GM12878 (cell line): Measurements from ENCODE around the gene KLHL26.

Experiments used
- EP300 ChIP-seq, 2 experiments: fragments of 150-350 bp in 1 of 2; IDR thresholded peaks; 2 replicates each; pipeline ENCODE4 v1.6.1; 2011 to 2012; ENCODE audit warnings: low read depth in 2 of 2, low read length in 2 of 2, borderline replicate concordance in 1 of 2, improper control_type of control experiment in 1 of 2, inconsistent platforms in 1 of 2; ENCODE audit not compliant: control insufficient read depth in 1 of 2
- EZH2 ChIP-seq: IDR thresholded peaks from 2 replicates; pipeline ENCODE4 v1.6.1; 2012; ENCODE audit warnings: low read depth, mild to moderate bottlenecking, control low read depth, inconsistent platforms, low read length, borderline replicate concordance; ENCODE audit not compliant: control insufficient read depth
- HDAC6 ChIP-seq: fragments of 200-600 bp; sonication (generic); IDR thresholded peaks from one replicate; pipeline ENCODE4 v1.8.0; 2017; ENCODE audit warnings: antibody characterized with exemption; ENCODE audit not compliant: unreplicated experiment
- MTA2 ChIP-seq: fragments of 450-650 bp; IDR thresholded peaks from 2 replicates; pipeline ENCODE4 v1.6.1; 2016; ENCODE audit warnings: low read depth, mild to moderate bottlenecking, moderate library complexity
- NR2F1 ChIP-seq: fragments of 450-650 bp; conservative IDR thresholded peaks from 2 replicates; pipeline ENCODE4 v1.6.1; 2017; ENCODE audit warnings: mild to moderate bottlenecking
- TF ChIP-seq, protein P1 (sequence below): fragments of 450-650 bp; IDR thresholded peaks from 2 replicates; pipeline ENCODE4 v1.6.1; 2016; ENCODE audit warnings: mild to moderate bottlenecking
- TF ChIP-seq, protein P2 (sequence below): IDR thresholded peaks from 2 replicates; pipeline ENCODE4 v1.6.1; 2012; ENCODE audit warnings: low read depth, low read length, improper control_type of control experiment
- TF ChIP-seq, protein P3 (sequence below), 3 experiments: IDR thresholded peaks in 2 of 3; conservative IDR thresholded peaks in 1 of 3; 2 replicates each; pipeline ENCODE4 v1.5.1; 2011; ENCODE audit warnings: low read depth in 3 of 3, low read length in 3 of 3, mild to moderate bottlenecking in 3 of 3, control low read depth in 2 of 3, moderate library complexity in 2 of 3, inconsistent platforms in 1 of 3, mixed read lengths in 1 of 3; ENCODE audit not compliant: control insufficient read depth in 2 of 3, insufficient read depth in 1 of 3; ENCODE audit errors: extremely low read depth in 1 of 3
- TF ChIP-seq, protein P4 (sequence below): fragments of 450-650 bp; IDR thresholded peaks from 2 replicates; pipeline ENCODE4 v1.6.1; 2018; ENCODE audit warnings: mild to moderate bottlenecking, low read depth, moderate library complexity; ENCODE audit not compliant: partially characterized antibody
- TF ChIP-seq, protein P5 (sequence below): fragments of 450-650 bp; IDR thresholded peaks from 2 replicates; pipeline ENCODE4 v1.6.1; 2014; ENCODE audit warnings: mild to moderate bottlenecking
- TF ChIP-seq, protein P6 (sequence below): fragments of 150-350 bp; IDR thresholded peaks from 2 replicates; pipeline ENCODE4 v1.6.1; 2014; ENCODE audit warnings: mild to moderate bottlenecking, low read depth, low read length
- TF ChIP-seq, protein P7 (sequence below): fragments of 450-650 bp; IDR thresholded peaks from 2 replicates; pipeline ENCODE4 v1.6.1; 2017; ENCODE audit warnings: borderline replicate concordance

DNA sequence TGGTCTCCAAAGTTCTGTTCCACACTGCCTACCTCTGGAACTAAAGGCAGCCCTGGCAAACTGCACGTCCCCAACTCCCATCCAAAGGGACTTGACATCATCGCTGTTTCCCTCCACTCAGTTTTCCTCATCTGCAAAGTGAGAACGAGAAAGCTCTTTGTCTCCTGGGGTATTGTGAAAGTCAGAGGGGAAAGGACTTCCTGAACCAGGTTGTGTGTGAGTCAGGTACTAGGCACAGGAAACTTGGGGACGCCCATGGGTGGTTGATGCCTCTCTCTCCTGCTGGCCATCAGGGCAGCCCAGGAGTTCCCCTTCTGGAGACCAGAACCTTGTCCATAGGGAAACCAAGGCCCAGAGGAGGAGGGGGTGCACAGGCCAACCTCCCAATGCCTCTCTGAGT, 35.0 kb upstream of the KLHL26 start:
- TF ChIP-seq, protein P1, sequence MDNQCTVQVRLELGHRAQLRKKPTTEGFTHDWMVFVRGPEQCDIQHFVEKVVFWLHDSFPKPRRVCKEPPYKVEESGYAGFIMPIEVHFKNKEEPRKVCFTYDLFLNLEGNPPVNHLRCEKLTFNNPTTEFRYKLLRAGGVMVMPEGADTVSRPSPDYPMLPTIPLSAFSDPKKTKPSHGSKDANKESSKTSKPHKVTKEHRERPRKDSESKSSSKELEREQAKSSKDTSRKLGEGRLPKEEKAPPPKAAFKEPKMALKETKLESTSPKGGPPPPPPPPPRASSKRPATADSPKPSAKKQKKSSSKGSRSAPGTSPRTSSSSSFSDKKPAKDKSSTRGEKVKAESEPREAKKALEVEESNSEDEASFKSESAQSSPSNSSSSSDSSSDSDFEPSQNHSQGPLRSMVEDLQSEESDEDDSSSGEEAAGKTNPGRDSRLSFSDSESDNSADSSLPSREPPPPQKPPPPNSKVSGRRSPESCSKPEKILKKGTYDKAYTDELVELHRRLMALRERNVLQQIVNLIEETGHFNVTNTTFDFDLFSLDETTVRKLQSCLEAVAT, result no peak
- TF ChIP-seq, protein P2, sequence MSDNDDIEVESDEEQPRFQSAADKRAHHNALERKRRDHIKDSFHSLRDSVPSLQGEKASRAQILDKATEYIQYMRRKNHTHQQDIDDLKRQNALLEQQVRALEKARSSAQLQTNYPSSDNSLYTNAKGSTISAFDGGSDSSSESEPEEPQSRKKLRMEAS, result no peak
- TF ChIP-seq, protein P3, sequence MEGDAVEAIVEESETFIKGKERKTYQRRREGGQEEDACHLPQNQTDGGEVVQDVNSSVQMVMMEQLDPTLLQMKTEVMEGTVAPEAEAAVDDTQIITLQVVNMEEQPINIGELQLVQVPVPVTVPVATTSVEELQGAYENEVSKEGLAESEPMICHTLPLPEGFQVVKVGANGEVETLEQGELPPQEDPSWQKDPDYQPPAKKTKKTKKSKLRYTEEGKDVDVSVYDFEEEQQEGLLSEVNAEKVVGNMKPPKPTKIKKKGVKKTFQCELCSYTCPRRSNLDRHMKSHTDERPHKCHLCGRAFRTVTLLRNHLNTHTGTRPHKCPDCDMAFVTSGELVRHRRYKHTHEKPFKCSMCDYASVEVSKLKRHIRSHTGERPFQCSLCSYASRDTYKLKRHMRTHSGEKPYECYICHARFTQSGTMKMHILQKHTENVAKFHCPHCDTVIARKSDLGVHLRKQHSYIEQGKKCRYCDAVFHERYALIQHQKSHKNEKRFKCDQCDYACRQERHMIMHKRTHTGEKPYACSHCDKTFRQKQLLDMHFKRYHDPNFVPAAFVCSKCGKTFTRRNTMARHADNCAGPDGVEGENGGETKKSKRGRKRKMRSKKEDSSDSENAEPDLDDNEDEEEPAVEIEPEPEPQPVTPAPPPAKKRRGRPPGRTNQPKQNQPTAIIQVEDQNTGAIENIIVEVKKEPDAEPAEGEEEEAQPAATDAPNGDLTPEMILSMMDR (IDR thresholded peaks at IDR 0.05 in 2 of 3, conservative IDR thresholded peaks at IDR 0.05 in 1 of 3; ENCODE audit: control insufficient read depth in 2 of 3, extremely low read depth in 1 of 3, insufficient read depth in 1 of 3, low read depth in 3 of 3, low read length in 3 of 3), result no peak
- TF ChIP-seq, protein P4, sequence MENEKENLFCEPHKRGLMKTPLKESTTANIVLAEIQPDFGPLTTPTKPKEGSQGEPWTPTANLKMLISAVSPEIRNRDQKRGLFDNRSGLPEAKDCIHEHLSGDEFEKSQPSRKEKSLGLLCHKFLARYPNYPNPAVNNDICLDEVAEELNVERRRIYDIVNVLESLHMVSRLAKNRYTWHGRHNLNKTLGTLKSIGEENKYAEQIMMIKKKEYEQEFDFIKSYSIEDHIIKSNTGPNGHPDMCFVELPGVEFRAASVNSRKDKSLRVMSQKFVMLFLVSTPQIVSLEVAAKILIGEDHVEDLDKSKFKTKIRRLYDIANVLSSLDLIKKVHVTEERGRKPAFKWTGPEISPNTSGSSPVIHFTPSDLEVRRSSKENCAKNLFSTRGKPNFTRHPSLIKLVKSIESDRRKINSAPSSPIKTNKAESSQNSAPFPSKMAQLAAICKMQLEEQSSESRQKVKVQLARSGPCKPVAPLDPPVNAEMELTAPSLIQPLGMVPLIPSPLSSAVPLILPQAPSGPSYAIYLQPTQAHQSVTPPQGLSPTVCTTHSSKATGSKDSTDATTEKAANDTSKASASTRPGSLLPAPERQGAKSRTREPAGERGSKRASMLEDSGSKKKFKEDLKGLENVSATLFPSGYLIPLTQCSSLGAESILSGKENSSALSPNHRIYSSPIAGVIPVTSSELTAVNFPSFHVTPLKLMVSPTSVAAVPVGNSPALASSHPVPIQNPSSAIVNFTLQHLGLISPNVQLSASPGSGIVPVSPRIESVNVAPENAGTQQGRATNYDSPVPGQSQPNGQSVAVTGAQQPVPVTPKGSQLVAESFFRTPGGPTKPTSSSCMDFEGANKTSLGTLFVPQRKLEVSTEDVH, result no peak
- TF ChIP-seq, protein P5, sequence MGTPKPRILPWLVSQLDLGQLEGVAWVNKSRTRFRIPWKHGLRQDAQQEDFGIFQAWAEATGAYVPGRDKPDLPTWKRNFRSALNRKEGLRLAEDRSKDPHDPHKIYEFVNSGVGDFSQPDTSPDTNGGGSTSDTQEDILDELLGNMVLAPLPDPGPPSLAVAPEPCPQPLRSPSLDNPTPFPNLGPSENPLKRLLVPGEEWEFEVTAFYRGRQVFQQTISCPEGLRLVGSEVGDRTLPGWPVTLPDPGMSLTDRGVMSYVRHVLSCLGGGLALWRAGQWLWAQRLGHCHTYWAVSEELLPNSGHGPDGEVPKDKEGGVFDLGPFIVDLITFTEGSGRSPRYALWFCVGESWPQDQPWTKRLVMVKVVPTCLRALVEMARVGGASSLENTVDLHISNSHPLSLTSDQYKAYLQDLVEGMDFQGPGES, result no peak
- TF ChIP-seq EZH2 (no peak), MTA2 (no peak), NR2F1 (no peak), HDAC6 (no peak), EP300 (IDR thresholded peaks at IDR 0.05; ENCODE audit: borderline replicate concordance in 1 of 2, control insufficient read depth in 1 of 2, low read depth in 2 of 2, low read length in 2 of 2) (no peak)
- TF ChIP-seq, protein P6, sequence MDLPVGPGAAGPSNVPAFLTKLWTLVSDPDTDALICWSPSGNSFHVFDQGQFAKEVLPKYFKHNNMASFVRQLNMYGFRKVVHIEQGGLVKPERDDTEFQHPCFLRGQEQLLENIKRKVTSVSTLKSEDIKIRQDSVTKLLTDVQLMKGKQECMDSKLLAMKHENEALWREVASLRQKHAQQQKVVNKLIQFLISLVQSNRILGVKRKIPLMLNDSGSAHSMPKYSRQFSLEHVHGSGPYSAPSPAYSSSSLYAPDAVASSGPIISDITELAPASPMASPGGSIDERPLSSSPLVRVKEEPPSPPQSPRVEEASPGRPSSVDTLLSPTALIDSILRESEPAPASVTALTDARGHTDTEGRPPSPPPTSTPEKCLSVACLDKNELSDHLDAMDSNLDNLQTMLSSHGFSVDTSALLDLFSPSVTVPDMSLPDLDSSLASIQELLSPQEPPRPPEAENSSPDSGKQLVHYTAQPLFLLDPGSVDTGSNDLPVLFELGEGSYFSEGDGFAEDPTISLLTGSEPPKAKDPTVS, result no peak
- TF ChIP-seq, protein P7, sequence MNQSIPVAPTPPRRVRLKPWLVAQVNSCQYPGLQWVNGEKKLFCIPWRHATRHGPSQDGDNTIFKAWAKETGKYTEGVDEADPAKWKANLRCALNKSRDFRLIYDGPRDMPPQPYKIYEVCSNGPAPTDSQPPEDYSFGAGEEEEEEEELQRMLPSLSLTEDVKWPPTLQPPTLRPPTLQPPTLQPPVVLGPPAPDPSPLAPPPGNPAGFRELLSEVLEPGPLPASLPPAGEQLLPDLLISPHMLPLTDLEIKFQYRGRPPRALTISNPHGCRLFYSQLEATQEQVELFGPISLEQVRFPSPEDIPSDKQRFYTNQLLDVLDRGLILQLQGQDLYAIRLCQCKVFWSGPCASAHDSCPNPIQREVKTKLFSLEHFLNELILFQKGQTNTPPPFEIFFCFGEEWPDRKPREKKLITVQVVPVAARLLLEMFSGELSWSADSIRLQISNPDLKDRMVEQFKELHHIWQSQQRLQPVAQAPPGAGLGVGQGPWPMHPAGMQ, result no peak
